Hematopoietic multipotent progenitor cell (in vitro differentiated cells): ENCODE data around the gene PID1. TPM values are rescaled to one million over a fixed set of nuclear protein-coding genes. Genes with fewer than 3 reads are reported as not detected.
"Not testable (repeated sequence)": the region's sequence is repeated elsewhere in the genome, so short reads cannot be mapped to it uniquely, and the experiment has no call there.

Source experiments
- DNase-seq, 3 donors: peaks; one replicate each; pipeline ENCODE4 v3.0.0-alpha.2; 2011 to 2015; ENCODE audit warnings: low read depth in 2 of 3, low spot score in 2 of 3
- total RNA-seq: library from RNA; depleted of rRNA; stranded (reverse); fragments of >200 nt; gene quantifications from one replicate; pipeline ENCODE4 v1.2.3, GENCODE V29; 2012

PID1 gene
- total RNA-seq, 1 donor: not detected

GRCh38 chr2:229220254-229220653, 50.8 kb downstream of the PID1 start:
- no peak for DNase-seq

GRCh38 chr2:229218329-229218921, 52.7 kb downstream of the PID1 start:
- no peak for DNase-seq

- no peak for DNase-seq
Observed at GRCh38 chr2:229212241-229212640, 58.8 kb downstream of the PID1 start.

- DNase-seq: no peak
Observed at GRCh38 chr2:229210641-229211040, 60.4 kb downstream of the PID1 start.

- no peak for DNase-seq
Observed at GRCh38 chr2:229206548-229206947, 64.5 kb downstream of the PID1 start.

GRCh38 chr2:229205704-229206103, 65.4 kb downstream of the PID1 start:
- DNase-seq: no peak

- no peak for DNase-seq
Observed at GRCh38 chr2:229202646-229203045, 68.4 kb downstream of the PID1 start.

- no peak for DNase-seq
Observed at GRCh38 chr2:229201521-229201920, 69.6 kb downstream of the PID1 start.

GRCh38 chr2:229199267-229199666, 71.8 kb downstream of the PID1 start:
- DNase-seq: no peak

GRCh38 chr2:229196448-229196847, 74.6 kb downstream of the PID1 start:
- DNase-seq: no peak

- no peak for DNase-seq
Observed at GRCh38 chr2:229195346-229195947, 75.6 kb downstream of the PID1 start.

- DNase-seq: no peak
Observed at GRCh38 chr2:229193281-229193680, 77.8 kb downstream of the PID1 start.

- no peak for DNase-seq
Observed at GRCh38 chr2:229191413-229191812, 79.7 kb downstream of the PID1 start.

GRCh38 chr2:229187123-229187522, 84.0 kb downstream of the PID1 start:
- DNase-seq: not testable (repeated sequence)

GRCh38 chr2:229181641-229182040, 89.4 kb downstream of the PID1 start:
- no peak for DNase-seq

GRCh38 chr2:229180658-229181057, 90.4 kb downstream of the PID1 start:
- no peak for DNase-seq

- DNase-seq: no peak
Observed at GRCh38 chr2:229179628-229180027, 91.5 kb downstream of the PID1 start.

GRCh38 chr2:229178706-229179105, 92.4 kb downstream of the PID1 start:
- no peak for DNase-seq

- no peak for DNase-seq
Observed at GRCh38 chr2:229178117-229178516, 93.0 kb downstream of the PID1 start.

GRCh38 chr2:229176136-229176535, 95.0 kb downstream of the PID1 start:
- DNase-seq: no peak

GRCh38 chr2:229175497-229175863, 95.6 kb downstream of the PID1 start:
- DNase-seq: no peak

- DNase-seq: no peak
Observed at GRCh38 chr2:229174794-229175496, 96.1 kb downstream of the PID1 start.
